ENCODE results near the gene FSTL5.

The FSTL5 gene

DNA sequence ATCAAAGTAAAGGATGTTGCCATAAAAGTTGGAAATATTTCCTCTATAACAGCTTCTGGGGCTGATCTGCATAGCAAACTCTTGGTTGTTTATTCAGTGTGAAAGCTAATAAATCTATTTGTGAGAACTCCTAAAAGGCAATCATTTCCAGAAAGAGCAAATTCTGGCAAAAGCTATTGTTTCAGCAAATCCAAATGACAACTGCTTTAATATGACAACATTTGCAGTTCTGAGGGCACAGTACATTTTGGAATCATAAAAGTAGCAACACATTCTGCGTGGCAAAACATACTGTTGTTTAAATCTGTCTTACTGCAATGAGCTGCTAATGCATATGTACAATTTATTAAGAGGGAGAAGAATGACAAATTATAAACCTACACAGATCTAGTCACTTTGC lies 818.1 kb downstream of the FSTL5 start:
- no peaks in the 10 kb centered on the region for H3K4me1 ChIP-seq
- H3K4me3 ChIP-seq: no peak overlapping the region
- H3K9ac ChIP-seq: no peak overlapping the region
- no peak overlapping the region for H3K4me2 ChIP-seq
- H3K36me3 ChIP-seq: no peaks in the 10 kb centered on the region
- H4K20me1 ChIP-seq: no peaks in the 10 kb centered on the region
- no peaks in the 10 kb centered on the region for H3K27me3 ChIP-seq
- no peak overlapping the region for H3K27ac ChIP-seq
- peaks cover 0 to 7% (median 0%) of the 10 kb centered on the region in 11 experiments; a peak in 2 of 22 replicates for H3K9me3 ChIP-seq (replicated peaks in 1 of 11)
- no peak for TF ChIP-seq Cebpa-rat (IDR thresholded peaks at IDR 0.05)

DNA sequence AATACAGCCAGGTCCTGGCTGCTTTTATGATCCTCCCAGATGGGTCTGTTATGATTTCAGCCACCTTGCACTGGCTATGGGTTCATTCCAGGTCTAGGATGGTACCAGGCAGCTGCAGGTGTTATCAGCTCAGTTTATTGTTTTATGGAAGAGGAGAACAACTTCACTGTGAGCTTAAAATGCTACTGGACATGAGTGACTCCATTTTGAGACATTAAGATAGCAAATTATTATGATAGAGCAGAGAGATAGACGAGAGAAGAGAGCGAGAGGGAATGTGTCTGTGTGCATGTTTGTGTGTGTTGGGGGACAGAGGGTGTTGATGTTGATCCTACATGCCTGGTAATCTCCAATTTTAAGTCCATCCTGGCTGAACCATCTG lies 820.2 kb downstream of the FSTL5 start:
- Histone ChIP-seq H3K4me3 (no peak overlapping the region), H3K9ac (no peak overlapping the region), H3K36me3 (no peaks in the 10 kb centered on the region), H3K27ac (no peak overlapping the region), H3K27me3 (no peaks in the 10 kb centered on the region), H3K9me3 (replicated peaks in 1 of 11) (peaks cover 0 to 7% (median 0%) of the 10 kb centered on the region in 11 experiments; a peak in 2 of 22 replicates), H3K4me1 (no peaks in the 10 kb centered on the region), H4K20me1 (no peaks in the 10 kb centered on the region), H3K4me2 (no peak overlapping the region)
- no peak for TF ChIP-seq Cebpa-rat (IDR thresholded peaks at IDR 0.05)

DNA sequence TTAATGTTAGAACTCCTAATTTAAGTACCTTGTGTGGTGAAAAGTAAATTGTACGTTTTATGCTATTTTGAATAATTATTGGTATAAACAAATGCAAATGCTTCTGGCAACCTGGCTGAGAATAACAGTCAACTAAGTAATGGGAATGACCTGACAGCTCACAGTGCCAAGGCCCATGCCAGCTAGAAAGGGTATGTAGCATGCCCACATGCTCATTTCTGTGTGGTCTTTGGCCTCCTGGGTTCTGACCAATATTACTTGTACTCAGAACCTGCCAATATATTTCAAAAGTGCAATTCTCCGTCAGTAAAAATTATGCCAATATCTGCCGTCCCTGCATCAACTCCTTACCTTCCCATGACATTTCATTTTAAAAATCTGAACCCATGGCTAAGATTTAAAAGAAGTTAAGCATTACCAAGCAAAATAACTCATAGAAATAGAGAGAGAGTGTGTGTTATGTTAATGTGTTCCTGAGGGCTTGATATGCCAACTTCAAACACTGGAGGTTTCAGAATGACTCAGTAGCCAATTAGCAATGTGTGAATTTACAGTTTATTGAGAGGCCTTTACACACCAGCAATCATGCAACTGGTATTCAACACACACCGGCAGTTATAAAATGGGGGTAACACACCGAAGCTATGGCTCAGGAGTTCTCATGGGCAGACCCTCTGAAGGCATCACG lies 820.8 kb downstream of the FSTL5 start:
- H3K9me3 ChIP-seq (replicated peaks in 1 of 11): peaks cover 0 to 2% (median 0%) of the 10 kb centered on the region in 11 experiments; a peak in 2 of 22 replicates
- no peak overlapping the region for H3K4me3 ChIP-seq
- no peak overlapping the region for H3K27ac ChIP-seq
- H3K4me2 ChIP-seq: no peak overlapping the region
- no peaks in the 10 kb centered on the region for H3K36me3 ChIP-seq
- no peak overlapping the region for H3K9ac ChIP-seq
- H3K4me1 ChIP-seq: no peaks in the 10 kb centered on the region
- H3K27me3 ChIP-seq: no peaks in the 10 kb centered on the region
- H4K20me1 ChIP-seq: no peaks in the 10 kb centered on the region
- TF ChIP-seq Cebpa-rat (IDR thresholded peaks at IDR 0.05): no peak

DNA sequence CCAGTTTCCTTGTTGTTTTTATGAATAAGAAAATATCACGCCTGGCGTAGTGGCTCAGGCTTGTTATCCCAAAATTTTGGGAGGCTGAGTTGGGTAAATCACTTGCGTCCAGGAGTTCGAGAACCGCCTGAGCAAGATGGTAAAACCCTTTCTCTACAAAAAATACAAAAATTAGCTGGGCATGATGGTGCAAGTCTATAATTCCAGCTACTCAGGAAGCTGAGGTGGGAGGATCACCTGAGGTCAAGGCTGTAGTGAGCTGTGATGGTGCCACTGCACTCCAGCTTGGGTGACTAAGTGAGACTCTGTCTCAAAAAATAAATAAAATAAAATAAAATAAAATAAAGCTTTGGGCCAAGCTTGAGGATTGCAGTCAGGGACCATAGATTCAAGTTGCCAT lies 827.2 kb downstream of the FSTL5 start:
- no peaks in the 10 kb centered on the region for H3K27me3 ChIP-seq
- H3K27ac ChIP-seq: no peak overlapping the region
- TF ChIP-seq Cebpa-rat (IDR thresholded peaks at IDR 0.05): no peak
- H3K36me3 ChIP-seq: no peaks in the 10 kb centered on the region
- H4K20me1 ChIP-seq: no peaks in the 10 kb centered on the region
- no peak overlapping the region for H3K4me2 ChIP-seq
- H3K9ac ChIP-seq: no peak overlapping the region
- H3K9me3 ChIP-seq (replicated peaks in 1 of 11): no peaks in the 10 kb centered on the region
- H3K4me3 ChIP-seq: no peak overlapping the region
- no peaks in the 10 kb centered on the region for H3K4me1 ChIP-seq

DNA sequence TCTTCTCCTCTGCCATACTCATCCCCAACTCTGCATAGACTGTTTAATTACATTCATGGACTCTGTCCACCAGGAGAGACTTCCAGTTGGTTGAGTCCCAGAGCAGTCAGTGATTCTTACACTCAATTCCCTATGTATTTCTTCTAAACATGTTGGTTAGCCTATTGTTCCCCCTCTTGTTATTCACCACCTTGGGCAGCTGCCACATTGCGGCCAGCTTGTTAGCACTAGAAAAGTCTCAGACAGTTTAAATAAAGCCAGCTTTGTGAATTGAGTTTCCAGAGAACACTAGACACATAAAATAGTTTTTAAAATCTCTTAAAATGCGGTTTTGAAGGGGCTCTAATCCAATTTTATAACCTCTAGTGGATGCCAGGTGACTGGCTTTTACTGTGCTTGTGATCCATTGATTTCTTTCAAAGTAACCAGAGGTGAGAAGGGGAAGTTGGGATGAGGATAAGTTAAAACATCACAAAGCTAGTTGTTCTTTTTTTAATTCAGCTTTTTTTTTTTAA lies 827.7 kb downstream of the FSTL5 start:
- no peaks in the 10 kb centered on the region for H3K9me3 ChIP-seq (replicated peaks in 1 of 11)
- no peak overlapping the region for H3K9ac ChIP-seq
- no peak overlapping the region for H3K27ac ChIP-seq
- H3K4me3 ChIP-seq: no peak overlapping the region
- H3K27me3 ChIP-seq: no peaks in the 10 kb centered on the region
- no peak for TF ChIP-seq Cebpa-rat (IDR thresholded peaks at IDR 0.05)
- no peaks in the 10 kb centered on the region for H3K4me1 ChIP-seq
- no peaks in the 10 kb centered on the region for H3K36me3 ChIP-seq
- H3K4me2 ChIP-seq: no peak overlapping the region
- H4K20me1 ChIP-seq: no peaks in the 10 kb centered on the region
